Fibroblast of lung (primary cell): Measurements from ENCODE around the gene OARD1. TPM values are rescaled to one million over a fixed set of nuclear protein-coding genes. Genes with fewer than 3 reads are reported as not detected.

Experiments used
- DNase-seq, 2 donors: peaks; one replicate each; pipeline versions ENCODE4 v3.0.0 to v3.0.0-alpha.2; 2010; ENCODE audit warnings: low read depth in 2 of 2
- H2AFZ ChIP-seq: 2 replicates; pipeline ENCODE4 v1.5.1; 2012; ENCODE audit warnings: low read length, control low read depth, inconsistent platforms
- H3K27ac ChIP-seq: 2 replicates; pipeline ENCODE4 v1.5.1; 2011; ENCODE audit warnings: low read length, control low read depth; ENCODE audit not compliant: insufficient read depth
- H3K27me3 ChIP-seq: 2 replicates; pipeline ENCODE4 v1.5.1; 2011; ENCODE audit warnings: mild to moderate bottlenecking, low read length; ENCODE audit not compliant: control insufficient read depth, insufficient read depth
- H3K36me3 ChIP-seq: 2 replicates; pipeline ENCODE4 v1.5.1; 2011; ENCODE audit warnings: low read length; ENCODE audit not compliant: control insufficient read depth, insufficient read depth
- H3K4me1 ChIP-seq: 2 replicates; pipeline ENCODE4 v1.5.1; 2011; ENCODE audit warnings: low read length; ENCODE audit not compliant: control insufficient read depth, insufficient read depth; ENCODE audit errors: extremely low read depth
- H3K4me2 ChIP-seq: 2 replicates; pipeline ENCODE4 v1.5.1; 2011; ENCODE audit warnings: low read length, control low read depth; ENCODE audit not compliant: insufficient read depth; ENCODE audit errors: extremely low read depth
- H3K4me3 ChIP-seq, 4 experiments: fragments of 200-600 bp in 1 of 4; sonication (generic) in 1 of 4; replicated peaks in 1 of 4; 2 replicates each; pipeline ENCODE4 v1.5.1; 2011 to 2016; ENCODE audit warnings: low read length in 4 of 4, low read depth in 3 of 4, mild to moderate bottlenecking in 3 of 4, control low read depth in 2 of 4, inconsistent platforms in 1 of 4, mixed read lengths in 1 of 4; ENCODE audit not compliant: insufficient read depth in 1 of 4; ENCODE audit errors: control extremely low read depth in 1 of 4
- H3K79me2 ChIP-seq: 2 replicates; pipeline ENCODE4 v1.5.1; 2012; ENCODE audit warnings: mild to moderate bottlenecking, low read length, inconsistent platforms; ENCODE audit not compliant: control insufficient read depth, insufficient read depth
- H3K9ac ChIP-seq: 2 replicates; pipeline ENCODE4 v1.5.1; 2011; ENCODE audit warnings: mild to moderate bottlenecking, low read length, control low read depth; ENCODE audit not compliant: insufficient read depth
- H3K9me3 ChIP-seq: 2 replicates; pipeline ENCODE4 v1.5.1; 2012; ENCODE audit warnings: low read depth, low read length; ENCODE audit not compliant: control insufficient read depth, insufficient read depth
- H4K20me1 ChIP-seq: 2 replicates; pipeline ENCODE4 v1.5.1; 2011; ENCODE audit warnings: low read length; ENCODE audit not compliant: control insufficient read depth, insufficient read depth; ENCODE audit errors: extremely low read depth
- EZH2 ChIP-seq: IDR thresholded peaks from 2 replicates; pipeline ENCODE4 v1.5.1; 2012; ENCODE audit warnings: low read length, control low read depth, mild to moderate bottlenecking; ENCODE audit errors: missing control alignments
- polyA plus RNA-seq, 2 donors: library from polyadenylated mRNA; depleted of rRNA in 1 of 2; stranded (reverse) in 1 of 2; unstranded in 1 of 2; fragments of >200 nt; gene quantifications; 2 replicates each; pipeline ENCODE4 v1.2.1, GENCODE V29; 2011 to 2012; ENCODE audit warnings: missing spikeins in 1 of 2
- total RNA-seq: library from RNA; depleted of rRNA; stranded (reverse); fragments of >200 nt; gene quantifications from 2 replicates; pipeline ENCODE4 v1.2.1, GENCODE V29; 2014
- TF ChIP-seq, protein P1 (sequence below), 2 donors: IDR thresholded peaks in 1 of 2; conservative IDR thresholded peaks in 1 of 2; 1 replicate in 1 of 2; 2 replicates in 1 of 2; pipeline ENCODE4 v1.5.1; 2011 to 2012; ENCODE audit warnings: low read length in 2 of 2, control low read depth in 1 of 2, inconsistent platforms in 1 of 2, low read depth in 1 of 2, mild to moderate bottlenecking in 1 of 2

Gene OARD1
- total and polyA plus RNA-seq, 2 donors (not counting 1 experiment from before 2014, with no cell fraction given): 9.8 to 12.4 TPM

- H2AFZ ChIP-seq: no peak overlapping the region
- H3K79me2 ChIP-seq: no peaks in the 10 kb centered on the region
- H3K4me3 ChIP-seq: no peak overlapping the region
- TF ChIP-seq, protein P1, sequence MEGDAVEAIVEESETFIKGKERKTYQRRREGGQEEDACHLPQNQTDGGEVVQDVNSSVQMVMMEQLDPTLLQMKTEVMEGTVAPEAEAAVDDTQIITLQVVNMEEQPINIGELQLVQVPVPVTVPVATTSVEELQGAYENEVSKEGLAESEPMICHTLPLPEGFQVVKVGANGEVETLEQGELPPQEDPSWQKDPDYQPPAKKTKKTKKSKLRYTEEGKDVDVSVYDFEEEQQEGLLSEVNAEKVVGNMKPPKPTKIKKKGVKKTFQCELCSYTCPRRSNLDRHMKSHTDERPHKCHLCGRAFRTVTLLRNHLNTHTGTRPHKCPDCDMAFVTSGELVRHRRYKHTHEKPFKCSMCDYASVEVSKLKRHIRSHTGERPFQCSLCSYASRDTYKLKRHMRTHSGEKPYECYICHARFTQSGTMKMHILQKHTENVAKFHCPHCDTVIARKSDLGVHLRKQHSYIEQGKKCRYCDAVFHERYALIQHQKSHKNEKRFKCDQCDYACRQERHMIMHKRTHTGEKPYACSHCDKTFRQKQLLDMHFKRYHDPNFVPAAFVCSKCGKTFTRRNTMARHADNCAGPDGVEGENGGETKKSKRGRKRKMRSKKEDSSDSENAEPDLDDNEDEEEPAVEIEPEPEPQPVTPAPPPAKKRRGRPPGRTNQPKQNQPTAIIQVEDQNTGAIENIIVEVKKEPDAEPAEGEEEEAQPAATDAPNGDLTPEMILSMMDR (conservative IDR thresholded peaks at IDR 0.05 in 1 of 2, IDR thresholded peaks at IDR 0.05 in 1 of 2; ENCODE audit: low read depth in 1 of 2, low read length in 2 of 2): no peak
- no peak for TF ChIP-seq EZH2
- no peak overlapping the region for H3K27ac ChIP-seq
- no peak overlapping the region for H3K4me2 ChIP-seq
- no peak for DNase-seq
- H3K27me3 ChIP-seq: no peaks in the 10 kb centered on the region
- H3K9ac ChIP-seq: no peak overlapping the region
- no peaks in the 10 kb centered on the region for H3K36me3 ChIP-seq
- H3K9me3 ChIP-seq: no peaks in the 10 kb centered on the region
- H3K4me1 ChIP-seq: no peaks in the 10 kb centered on the region
- no peaks in the 10 kb centered on the region for H4K20me1 ChIP-seq
These were observed 10.9 kb downstream of the OARD1 start for GRCh38 chr6:41061196-41061726.

GRCh38 chr6:41059556-41059955, 12.6 kb downstream of the OARD1 start:
- Histone ChIP-seq H3K4me2 (no peak overlapping the region), H3K9ac (no peak overlapping the region), H3K36me3 (no peaks in the 10 kb centered on the region), H3K4me3 (no peak overlapping the region), H4K20me1 (no peaks in the 10 kb centered on the region), H3K27me3 (no peaks in the 10 kb centered on the region), H3K27ac (no peak overlapping the region), H2AFZ (no peak overlapping the region), H3K9me3 (no peaks in the 10 kb centered on the region), H3K79me2 (no peaks in the 10 kb centered on the region), H3K4me1 (no peaks in the 10 kb centered on the region)
- TF ChIP-seq EZH2: no peak
- TF ChIP-seq, protein P1 (conservative IDR thresholded peaks at IDR 0.05 in 1 of 2, IDR thresholded peaks at IDR 0.05 in 1 of 2; ENCODE audit: low read depth in 1 of 2, low read length in 2 of 2): no peak
- DNase-seq: peak; percentile 25 to 45

DNA sequence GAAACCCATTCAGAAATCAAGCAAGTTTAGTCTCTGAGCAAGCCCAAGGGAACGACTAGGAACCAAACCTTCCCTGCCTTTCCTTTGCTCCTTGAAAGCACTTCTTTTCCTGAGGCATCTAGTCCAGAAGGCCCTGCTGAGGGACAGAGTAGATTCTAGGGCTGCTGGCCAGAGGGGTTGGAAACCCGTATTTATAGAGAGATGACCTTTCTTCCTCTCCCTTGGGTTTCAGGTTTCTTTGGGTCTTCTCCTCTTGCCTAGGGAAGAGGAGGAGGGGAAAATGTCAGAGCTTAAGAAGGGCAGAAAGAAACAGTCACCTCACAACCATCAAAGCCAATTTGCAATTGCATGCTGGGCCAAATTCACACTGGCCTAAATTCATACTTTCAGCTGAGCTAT, 13.4 kb downstream of the OARD1 start:
- H3K4me1 ChIP-seq: no peaks in the 10 kb centered on the region
- H3K9me3 ChIP-seq: no peaks in the 10 kb centered on the region
- no peaks in the 10 kb centered on the region for H3K36me3 ChIP-seq
- no peak for DNase-seq
- H3K79me2 ChIP-seq: no peaks in the 10 kb centered on the region
- no peak overlapping the region for H2AFZ ChIP-seq
- H3K9ac ChIP-seq: no peak overlapping the region
- H3K27ac ChIP-seq: no peak overlapping the region
- no peaks in the 10 kb centered on the region for H4K20me1 ChIP-seq
- no peak overlapping the region for H3K4me3 ChIP-seq
- no peak for TF ChIP-seq EZH2
- TF ChIP-seq, protein P1 (conservative IDR thresholded peaks at IDR 0.05 in 1 of 2, IDR thresholded peaks at IDR 0.05 in 1 of 2; ENCODE audit: low read depth in 1 of 2, low read length in 2 of 2): no peak
- no peak overlapping the region for H3K4me2 ChIP-seq
- no peaks in the 10 kb centered on the region for H3K27me3 ChIP-seq
